ENCODE measurements around the gene ANKAR.
"Not testable (repeated sequence)": the region's sequence is repeated elsewhere in the genome, so short reads cannot be mapped to it uniquely, and the experiment has no call there.

ANKAR gene

GRCh38 chr2:189648846-189649509 lies 25.5 kb upstream of the ANKAR start:
- Mint-ChIP-seq H3K27ac (no peak overlapping the region), H3K4me1 (peaks cover 6% of the 10 kb centered on the region), H3K9me3 (peaks cover 5% of the 10 kb centered on the region), H3K4me3 (no peak overlapping the region), H3K36me3 (peaks cover 1% of the 10 kb centered on the region), H3K27me3 (no peaks in the 10 kb centered on the region)

GRCh38 chr2:189651284-189651683 lies 23.2 kb upstream of the ANKAR start:
- H3K4me1 Mint-ChIP-seq: peaks cover 25% of the 10 kb centered on the region
- no peak overlapping the region for H3K4me3 Mint-ChIP-seq
- no peaks in the 10 kb centered on the region for H3K27me3 Mint-ChIP-seq
- peaks cover 1% of the 10 kb centered on the region for H3K36me3 Mint-ChIP-seq
- H3K27ac Mint-ChIP-seq: no peak overlapping the region
- H3K9me3 Mint-ChIP-seq: peaks cover 5% of the 10 kb centered on the region

GRCh38 chr2:189653464-189653863 lies 21.0 kb upstream of the ANKAR start:
- H3K27ac Mint-ChIP-seq, H3K27me3 Mint-ChIP-seq, H3K9me3 Mint-ChIP-seq, H3K4me3 Mint-ChIP-seq, H3K36me3 Mint-ChIP-seq: not testable (repeated sequence)
- H3K4me1 Mint-ChIP-seq: peaks cover 47% of the 10 kb centered on the region

- Mint-ChIP-seq H3K27me3 (no peaks in the 10 kb centered on the region), H3K4me3 (no peak overlapping the region), H3K4me1 (peaks cover 52% of the 10 kb centered on the region), H3K27ac (no peak overlapping the region), H3K36me3 (peaks cover 1% of the 10 kb centered on the region), H3K9me3 (peaks cover 5% of the 10 kb centered on the region)
Measured at GRCh38 chr2:189654641-189655040, 19.8 kb upstream of the ANKAR start.

- Mint-ChIP-seq H3K4me1 (peaks cover 60% of the 10 kb centered on the region), H3K27ac (peak overlapping the region; percentile 96), H3K9me3 (no peaks in the 10 kb centered on the region), H3K4me3 (peak overlapping the region; percentile 5), H3K27me3 (no peaks in the 10 kb centered on the region), H3K36me3 (no peaks in the 10 kb centered on the region)
Measured at GRCh38 chr2:189657867-189658266, 16.6 kb upstream of the ANKAR start.

GRCh38 chr2:189658306-189659212 lies 15.9 kb upstream of the ANKAR start:
- no peaks in the 10 kb centered on the region for H3K9me3 Mint-ChIP-seq
- peak overlapping the region; percentile 5 for H3K4me3 Mint-ChIP-seq
- H3K36me3 Mint-ChIP-seq: no peaks in the 10 kb centered on the region
- no peaks in the 10 kb centered on the region for H3K27me3 Mint-ChIP-seq
- H3K4me1 Mint-ChIP-seq: peaks cover 67% of the 10 kb centered on the region
- peak overlapping the region; percentile 96 for H3K27ac Mint-ChIP-seq

- no peaks in the 10 kb centered on the region for H3K27me3 Mint-ChIP-seq
- no peaks in the 10 kb centered on the region for H3K9me3 Mint-ChIP-seq
- H3K36me3 Mint-ChIP-seq: peaks cover 4% of the 10 kb centered on the region
- no peak overlapping the region for H3K4me3 Mint-ChIP-seq
- H3K4me1 Mint-ChIP-seq: peaks cover 72% of the 10 kb centered on the region
- H3K27ac Mint-ChIP-seq: peak overlapping the region; percentile 84
Measured at GRCh38 chr2:189659734-189660133, 14.7 kb upstream of the ANKAR start.

- no peaks in the 10 kb centered on the region for H3K9me3 Mint-ChIP-seq
- peaks cover 4% of the 10 kb centered on the region for H3K36me3 Mint-ChIP-seq
- no peak overlapping the region for H3K4me3 Mint-ChIP-seq
- H3K27ac Mint-ChIP-seq: no peak overlapping the region
- H3K27me3 Mint-ChIP-seq: no peaks in the 10 kb centered on the region
- peaks cover 71% of the 10 kb centered on the region for H3K4me1 Mint-ChIP-seq
Measured at GRCh38 chr2:189660803-189661147, 13.7 kb upstream of the ANKAR start.

- Mint-ChIP-seq H3K27me3 (no peaks in the 10 kb centered on the region), H3K9me3 (no peaks in the 10 kb centered on the region), H3K27ac (no peak within 1 kb of the TSS), H3K36me3 (peaks cover 7% of the 10 kb centered on the region), H3K4me3 (no peak within 1 kb of the TSS), H3K4me1 (peaks cover 71% of the 10 kb centered on the region)
Measured at GRCh38 chr2:189661148-189661956, 13.1 kb upstream of the ANKAR start, which contains the start of gene ASNSD1. Gene ASNSD1, plus strand, starts transcription at chr2:189661459. Its CDS starts 4,674 bp downstream, at chr2:189666133.

GRCh38 chr2:189661957-189662321 lies 12.5 kb upstream of the ANKAR start:
- no peak overlapping the region for H3K4me3 Mint-ChIP-seq

GRCh38 chr2:189662669-189663226 lies 11.7 kb upstream of the ANKAR start:
- Mint-ChIP-seq H3K4me1 (peaks cover 63% of the 10 kb centered on the region), H3K4me3 (no peak overlapping the region), H3K36me3 (peaks cover 9% of the 10 kb centered on the region), H3K27ac (no peak overlapping the region), H3K9me3 (no peaks in the 10 kb centered on the region), H3K27me3 (no peaks in the 10 kb centered on the region)

More at GRCh38 chr2:189661957-189662321, 12.5 kb upstream of the ANKAR start:
- peaks cover 7% of the 10 kb centered on the region for H3K36me3 Mint-ChIP-seq
- H3K27ac Mint-ChIP-seq: no peak overlapping the region
- H3K4me1 Mint-ChIP-seq: peaks cover 69% of the 10 kb centered on the region
- no peaks in the 10 kb centered on the region for H3K27me3 Mint-ChIP-seq
- no peaks in the 10 kb centered on the region for H3K9me3 Mint-ChIP-seq

- H3K9me3 Mint-ChIP-seq, H3K27ac Mint-ChIP-seq, H3K4me3 Mint-ChIP-seq, H3K27me3 Mint-ChIP-seq: not testable (repeated sequence)
- H3K36me3 Mint-ChIP-seq: peaks cover 10% of the 10 kb centered on the region
- peaks cover 59% of the 10 kb centered on the region for H3K4me1 Mint-ChIP-seq
Measured at GRCh38 chr2:189663319-189663718, 11.2 kb upstream of the ANKAR start.

- no peak overlapping the region for H3K27ac Mint-ChIP-seq
Measured at GRCh38 chr2:189669913-189670312, 4.6 kb upstream of the ANKAR start.

GRCh38 chr2:189673661-189674373 lies 653 bp upstream of the ANKAR start:
- H3K36me3 Mint-ChIP-seq: peaks cover 30% of the 10 kb centered on the region
- H3K4me1 Mint-ChIP-seq: peaks cover 45% of the 10 kb centered on the region
- peak overlapping the region; percentile 60 for H3K27ac Mint-ChIP-seq
- H3K9me3 Mint-ChIP-seq: no peaks in the 10 kb centered on the region
- peak overlapping the region; percentile 78 for H3K4me3 Mint-ChIP-seq
- H3K27me3 Mint-ChIP-seq: no peaks in the 10 kb centered on the region

More at GRCh38 chr2:189669913-189670312, 4.6 kb upstream of the ANKAR start:
- Mint-ChIP-seq H3K4me3 (no peak overlapping the region), H3K4me1 (peaks cover 39% of the 10 kb centered on the region), H3K36me3 (peaks cover 21% of the 10 kb centered on the region), H3K9me3 (no peaks in the 10 kb centered on the region), H3K27me3 (no peaks in the 10 kb centered on the region)

- Mint-ChIP-seq H3K9me3 (no peaks in the 10 kb centered on the region), H3K36me3 (peaks cover 31% of the 10 kb centered on the region), H3K27ac (no peak overlapping the region), H3K4me3 (no peak overlapping the region), H3K27me3 (no peaks in the 10 kb centered on the region), H3K4me1 (peaks cover 63% of the 10 kb centered on the region)
Measured at GRCh38 chr2:189676471-189676870, 2.0 kb downstream of the ANKAR start.
